Progenitor cell of endocrine pancreas (in vitro differentiated cells): Measurements from ENCODE around the gene HMGCLL1. TPM values are rescaled to one million over a fixed set of nuclear protein-coding genes. Genes with fewer than 3 reads are reported as not detected.

Experiments used
- DNase-seq: peaks from one replicate; pipeline ENCODE4 v3.0.0; 2021; ENCODE audit warnings: low spot score; ENCODE audit not compliant: unreplicated experiment
- H3K27ac Mint-ChIP-seq: 2 replicates; pipeline ENCODE4 v1.8.0; 2021; ENCODE audit warnings: mild to moderate bottlenecking, moderate library complexity, mixed read lengths
- H3K27me3 Mint-ChIP-seq: 2 replicates; pipeline ENCODE4 v1.8.0; 2021; ENCODE audit warnings: mixed read lengths
- H3K36me3 Mint-ChIP-seq: 2 replicates; pipeline ENCODE4 v1.8.0; 2022; ENCODE audit warnings: mixed read lengths; ENCODE audit not compliant: insufficient read depth
- H3K4me1 Mint-ChIP-seq: 2 replicates; pipeline ENCODE4 v1.8.0; 2021; ENCODE audit warnings: low read depth, mixed read lengths
- H3K4me3 Mint-ChIP-seq: 2 replicates; pipeline ENCODE4 v1.8.0; 2021; ENCODE audit warnings: low read depth, mild to moderate bottlenecking, moderate library complexity, mixed read lengths
- H3K9me3 Mint-ChIP-seq: 2 replicates; pipeline ENCODE4 v1.8.0; 2021; ENCODE audit warnings: low read depth, mixed read lengths
- long read RNA-seq: library from polyadenylated mRNA; unstranded; transcript quantifications from one replicate; pipeline ENCODE4 v2.0.0, GENCODE V29; 2020
- total RNA-seq: library from RNA; stranded (reverse); gene quantifications from 2 replicates; pipeline ENCODE4 v1.2.1, GENCODE V29; 2021
- TF ChIP-seq, protein P1 (sequence below): fragments of 200-600 bp; sonication (generic); IDR thresholded peaks from one replicate; pipeline ENCODE4 v1.5.0; 2021; ENCODE audit warnings: antibody characterized with exemption, mild to moderate bottlenecking; ENCODE audit not compliant: unreplicated experiment

HMGCLL1 gene
- 0.96 and 1.8 TPM in 2 replicates for total RNA-seq
- long read RNA-seq, transcript HMGCLL1-201 (9 exons, 2,475 nt): major isoform, 7 of 12 reads
- long read RNA-seq, partial matches to known transcripts: 2 of 12 reads
- long read RNA-seq, other reads (novel, unspliced or antisense): 3 of 12 reads

DNA sequence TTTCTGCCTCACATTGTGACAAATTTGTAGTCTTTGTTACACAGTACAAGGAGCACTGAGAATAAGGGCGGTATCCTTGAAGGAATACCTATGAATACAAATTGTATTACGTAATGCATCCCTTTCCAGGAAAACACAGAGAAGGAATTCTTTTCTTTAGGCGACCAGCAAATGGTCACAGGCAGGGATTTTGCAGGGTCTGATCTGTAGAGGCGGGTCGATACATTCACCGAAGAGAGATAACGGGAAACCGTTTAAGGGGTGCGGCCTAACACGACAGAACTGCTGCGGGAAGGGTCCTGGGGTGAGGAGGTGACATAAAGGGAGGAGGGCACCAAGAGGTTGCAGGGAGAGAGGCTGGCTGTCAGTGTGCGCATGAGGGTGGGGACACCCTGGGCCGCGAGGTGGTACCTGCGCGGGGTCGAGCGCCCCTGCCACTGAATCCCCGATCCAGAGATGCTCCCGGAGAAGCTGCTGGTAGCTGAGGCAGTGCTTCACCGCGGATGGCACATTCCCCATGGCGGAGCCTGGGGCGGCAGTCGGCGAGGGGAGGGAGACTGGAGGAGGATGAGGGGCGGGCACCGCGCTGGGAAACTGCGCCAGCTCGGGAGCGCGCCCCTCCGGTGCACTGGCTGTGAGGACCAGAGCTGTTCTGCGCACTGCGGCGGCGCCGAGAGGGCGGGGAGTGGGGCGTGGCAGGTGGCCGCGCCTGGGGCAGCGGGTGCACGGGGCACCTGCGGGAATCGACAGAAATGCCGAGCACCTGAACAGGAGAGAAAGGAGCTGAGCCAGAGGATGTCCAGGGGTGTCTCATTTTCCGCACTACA is at the start of gene HMGCLL1:
HMGCLL1 (minus strand) TSS at position 656 of the 827 bp plus-strand sequence; CDS start at position 519, 137 bp downstream.
- peak within 1 kb of the TSS; percentile 90 for H3K4me3 Mint-ChIP-seq
- H3K4me1 Mint-ChIP-seq: peaks cover 14% of the 10 kb centered on the region
- peaks cover 34% of the 10 kb centered on the region for H3K27me3 Mint-ChIP-seq
- no peaks in the 10 kb centered on the region for H3K9me3 Mint-ChIP-seq
- TF ChIP-seq, protein P1, sequence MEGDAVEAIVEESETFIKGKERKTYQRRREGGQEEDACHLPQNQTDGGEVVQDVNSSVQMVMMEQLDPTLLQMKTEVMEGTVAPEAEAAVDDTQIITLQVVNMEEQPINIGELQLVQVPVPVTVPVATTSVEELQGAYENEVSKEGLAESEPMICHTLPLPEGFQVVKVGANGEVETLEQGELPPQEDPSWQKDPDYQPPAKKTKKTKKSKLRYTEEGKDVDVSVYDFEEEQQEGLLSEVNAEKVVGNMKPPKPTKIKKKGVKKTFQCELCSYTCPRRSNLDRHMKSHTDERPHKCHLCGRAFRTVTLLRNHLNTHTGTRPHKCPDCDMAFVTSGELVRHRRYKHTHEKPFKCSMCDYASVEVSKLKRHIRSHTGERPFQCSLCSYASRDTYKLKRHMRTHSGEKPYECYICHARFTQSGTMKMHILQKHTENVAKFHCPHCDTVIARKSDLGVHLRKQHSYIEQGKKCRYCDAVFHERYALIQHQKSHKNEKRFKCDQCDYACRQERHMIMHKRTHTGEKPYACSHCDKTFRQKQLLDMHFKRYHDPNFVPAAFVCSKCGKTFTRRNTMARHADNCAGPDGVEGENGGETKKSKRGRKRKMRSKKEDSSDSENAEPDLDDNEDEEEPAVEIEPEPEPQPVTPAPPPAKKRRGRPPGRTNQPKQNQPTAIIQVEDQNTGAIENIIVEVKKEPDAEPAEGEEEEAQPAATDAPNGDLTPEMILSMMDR: no peak
- H3K36me3 Mint-ChIP-seq: no peaks in the 10 kb centered on the region
- DNase-seq: peak; percentile 44
- H3K27ac Mint-ChIP-seq: peak within 1 kb of the TSS; percentile 89

- Mint-ChIP-seq H3K4me3 (no peak overlapping the region), H3K27me3 (no peaks in the 10 kb centered on the region), H3K4me1 (no peaks in the 10 kb centered on the region), H3K36me3 (no peaks in the 10 kb centered on the region), H3K27ac (no peak overlapping the region), H3K9me3 (peaks cover 10% of the 10 kb centered on the region)
- DNase-seq: no peak
- TF ChIP-seq, protein P1: no peak
Measured at GRCh38 chr6:55621993-55622392, 43.0 kb upstream of the HMGCLL1 start.

DNA sequence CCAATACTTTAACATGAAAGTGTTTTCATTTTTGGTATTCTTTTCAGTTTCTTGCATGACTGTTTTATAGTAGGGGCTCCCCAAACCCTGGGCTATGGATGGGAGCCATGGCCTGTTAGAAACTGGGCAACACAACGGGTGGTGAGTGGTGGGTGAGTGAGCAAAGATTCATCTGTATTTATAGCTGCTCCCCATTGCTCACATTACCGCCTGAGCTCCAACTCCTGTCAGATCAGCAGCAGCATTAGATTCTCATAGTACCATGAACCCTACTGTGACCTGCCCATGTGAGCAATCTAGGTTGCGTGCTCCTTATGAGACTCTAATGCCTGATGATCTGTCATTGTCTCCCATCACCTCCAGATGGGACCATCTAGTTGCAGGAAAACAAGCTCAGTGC is 42.3 kb upstream of the HMGCLL1 start:
- no peaks in the 10 kb centered on the region for H3K4me1 Mint-ChIP-seq
- peaks cover 10% of the 10 kb centered on the region for H3K9me3 Mint-ChIP-seq
- no peaks in the 10 kb centered on the region for H3K27me3 Mint-ChIP-seq
- TF ChIP-seq, protein P1: no peak
- no peaks in the 10 kb centered on the region for H3K36me3 Mint-ChIP-seq
- no peak overlapping the region for H3K4me3 Mint-ChIP-seq
- DNase-seq: no peak
- H3K27ac Mint-ChIP-seq: no peak overlapping the region

GRCh38 chr6:55617272-55617671 is 38.3 kb upstream of the HMGCLL1 start:
- no peaks in the 10 kb centered on the region for H3K27me3 Mint-ChIP-seq
- TF ChIP-seq, protein P1: peak; percentile 56
- DNase-seq: no peak
- no peak overlapping the region for H3K27ac Mint-ChIP-seq
- H3K36me3 Mint-ChIP-seq: no peaks in the 10 kb centered on the region
- H3K4me1 Mint-ChIP-seq: no peaks in the 10 kb centered on the region
- peaks cover 15% of the 10 kb centered on the region for H3K9me3 Mint-ChIP-seq
- H3K4me3 Mint-ChIP-seq: no peak overlapping the region

- TF ChIP-seq, protein P1: no peak
- Mint-ChIP-seq H3K27ac (no peak overlapping the region), H3K27me3 (no peaks in the 10 kb centered on the region), H3K36me3 (no peaks in the 10 kb centered on the region), H3K9me3 (no peaks in the 10 kb centered on the region), H3K4me3 (no peak overlapping the region), H3K4me1 (no peaks in the 10 kb centered on the region)
- DNase-seq: no peak
Measured at GRCh38 chr6:55604021-55604420, 25.0 kb upstream of the HMGCLL1 start.
